Activated CD8-positive, alpha-beta memory T cell treated with anti-CD3 and anti-CD28 coated beads, Interleukin-2, amount 10 ng/mL, durations not matched to agents 7 days and 5 days (primary cell): ENCODE results near the gene UQCRC1. TPM values are rescaled to one million over a fixed set of nuclear protein-coding genes. Genes with fewer than 3 reads are reported as not detected.

ENCODE experiments used
- ATAC-seq: fragments of 150-1000 bp; cut with Tn5 transposase; one replicate; pipeline ENCODE4 v1.10.0; 2021; ENCODE audit warnings: moderate library complexity
- CTCF ChIA-PET: fragments of 350-600 bp; sonication (Branson Sonifier 250); formaldehyde crosslinking; loops from one replicate; lab custom pipeline; 2021; ENCODE audit warnings: antibody characterized with exemption; lab: Charles Lee
- DNase-seq: peaks from one replicate; pipeline ENCODE4 v3.0.0-alpha.2; 2020
- H3K27ac Mint-ChIP-seq: one replicate; pipeline ENCODE4 v1.8.0; 2021; ENCODE audit warnings: mild to moderate bottlenecking, mixed read lengths
- H3K27me3 Mint-ChIP-seq: one replicate; pipeline ENCODE4 v1.8.0; 2021; ENCODE audit warnings: mixed read lengths
- H3K36me3 Mint-ChIP-seq: one replicate; pipeline ENCODE4 v1.8.0; 2021; ENCODE audit warnings: mild to moderate bottlenecking, mixed read lengths
- H3K4me1 Mint-ChIP-seq: one replicate; pipeline ENCODE4 v1.8.0; 2021; ENCODE audit warnings: mixed read lengths
- H3K4me3 Mint-ChIP-seq: one replicate; pipeline ENCODE4 v1.8.0; 2021; ENCODE audit warnings: mild to moderate bottlenecking, moderate library complexity, mixed read lengths
- H3K9me3 Mint-ChIP-seq: one replicate; pipeline ENCODE4 v1.8.0; 2022; ENCODE audit warnings: low read depth, mixed read lengths
- total RNA-seq, 2 experiments: library from RNA; stranded (reverse); gene quantifications; one replicate each; pipeline ENCODE4 v1.2.3, GENCODE V29; 2021

UQCRC1 gene
- total RNA-seq, 2 experiments from 2014 or later = 201 to 220 TPM

DNA sequence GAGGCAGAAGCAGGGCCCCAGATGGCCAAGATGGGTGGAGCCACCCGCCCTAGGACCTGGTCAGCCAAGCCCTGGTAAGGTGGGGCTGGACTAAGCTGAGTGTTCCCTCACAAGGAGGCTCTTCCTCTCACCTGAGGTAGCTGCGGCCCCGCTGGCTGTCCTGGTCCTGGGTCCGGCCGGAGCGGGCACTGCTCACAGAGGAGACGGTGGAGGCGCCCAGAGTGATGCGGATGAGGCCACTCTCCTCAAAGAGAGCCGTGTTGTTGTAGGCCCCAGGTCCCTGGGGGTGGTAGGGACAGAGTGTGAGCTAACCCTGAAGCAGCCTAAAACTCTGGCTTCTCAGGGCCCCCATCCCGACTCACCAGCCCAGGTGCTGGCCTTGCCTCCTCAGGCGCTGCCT, 33.2 kb upstream of the UQCRC1 start:
- no peak overlapping the region for H3K27ac Mint-ChIP-seq
- H3K4me3 Mint-ChIP-seq = no peak overlapping the region
- CTCF ChIA-PET = no interaction called here

GRCh38 chr3:48641396-48641795, 31.9 kb upstream of the UQCRC1 start:
- no peaks in the 10 kb centered on the region for H3K27me3 Mint-ChIP-seq
- H3K4me1 Mint-ChIP-seq = no peaks in the 10 kb centered on the region
- CTCF ChIA-PET = no interaction called here

More for the DNA sequence above, 33.2 kb upstream of the UQCRC1 start:
- Mint-ChIP-seq H3K4me1 (no peaks in the 10 kb centered on the region), H3K36me3 (peaks cover 7% of the 10 kb centered on the region), H3K9me3 (no peaks in the 10 kb centered on the region), H3K27me3 (no peaks in the 10 kb centered on the region)
- no peak for DNase-seq
- no peak for ATAC-seq

DNA sequence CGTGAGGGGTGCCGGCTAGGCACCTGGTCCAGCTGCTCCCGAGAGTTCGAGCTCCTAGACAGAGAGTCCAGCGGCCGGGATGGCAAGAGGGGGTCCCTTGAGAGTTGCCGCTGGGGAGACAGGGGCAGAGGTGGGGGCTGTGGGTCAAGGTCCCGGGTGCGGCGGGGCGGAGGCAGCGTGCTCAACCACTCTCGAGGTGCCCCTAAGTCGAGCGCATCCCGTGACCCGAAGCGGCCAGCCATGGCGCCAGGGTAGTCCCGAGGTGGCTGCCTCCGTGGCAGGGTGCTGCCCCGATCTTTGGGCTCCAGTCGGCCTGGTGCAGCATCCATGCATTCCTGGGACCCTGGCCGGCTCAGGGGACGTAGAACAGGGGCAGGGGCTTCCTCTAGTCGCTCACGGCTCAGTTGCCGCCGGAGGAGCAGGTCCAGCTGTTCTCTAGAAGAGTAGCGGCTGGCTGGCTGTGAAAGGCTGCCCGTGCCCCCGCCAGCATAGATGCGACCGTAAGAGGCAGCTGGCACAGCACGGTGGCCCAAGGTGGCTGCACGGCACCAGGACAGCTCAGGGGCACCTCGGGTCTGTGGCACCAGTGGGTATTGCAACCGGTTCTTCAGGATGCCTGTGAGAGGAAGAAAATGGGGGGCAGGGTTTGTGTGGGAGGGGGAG, 30.6 kb upstream of the UQCRC1 start:
- Mint-ChIP-seq H3K4me3 (no peak overlapping the region), H3K27ac (no peak overlapping the region), H3K27me3 (no peaks in the 10 kb centered on the region), H3K36me3 (peaks cover 7% of the 10 kb centered on the region), H3K4me1 (peaks cover 6% of the 10 kb centered on the region), H3K9me3 (no peaks in the 10 kb centered on the region)
- no peak for ATAC-seq
- CTCF ChIA-PET = no interaction called here
- DNase-seq = no peak

More at GRCh38 chr3:48641396-48641795, 31.9 kb upstream of the UQCRC1 start:
- H3K9me3 Mint-ChIP-seq = no peaks in the 10 kb centered on the region
- no peak for ATAC-seq
- no peak overlapping the region for H3K4me3 Mint-ChIP-seq
- peaks cover 7% of the 10 kb centered on the region for H3K36me3 Mint-ChIP-seq
- no peak overlapping the region for H3K27ac Mint-ChIP-seq
- DNase-seq = no peak

DNA sequence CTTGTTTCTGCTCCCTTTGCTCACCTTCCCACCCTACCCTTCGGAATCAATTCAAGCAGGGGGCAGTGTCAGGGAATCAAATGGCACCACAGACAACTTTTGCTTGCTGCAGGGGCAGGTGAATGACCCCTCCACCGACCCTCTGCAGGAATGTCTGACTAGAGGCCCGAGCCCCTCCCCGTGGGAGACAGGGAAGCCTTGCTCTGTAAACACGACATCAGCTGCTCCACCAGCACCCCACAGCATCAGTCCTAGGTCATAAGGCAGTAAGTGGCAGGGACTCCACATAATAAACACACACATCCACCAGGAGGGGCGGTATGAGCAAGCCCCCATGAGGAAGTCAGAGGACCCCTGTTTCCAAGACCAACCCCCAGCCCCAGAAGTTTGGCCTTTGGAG, 27.9 kb upstream of the UQCRC1 start:
- Mint-ChIP-seq H3K4me3 (no peak overlapping the region), H3K9me3 (no peaks in the 10 kb centered on the region), H3K27me3 (no peaks in the 10 kb centered on the region), H3K36me3 (peaks cover 2% of the 10 kb centered on the region), H3K27ac (peak overlapping the region; percentile 45), H3K4me1 (peaks cover 18% of the 10 kb centered on the region)
- CTCF ChIA-PET = interaction anchor here (4.3 kb wide), 1 partner anchor 79 kb away, joined by 40 read pairs; the partner anchor contains the start of gene PFKFB4
- DNase-seq = no peak
- ATAC-seq = no peak

DNA sequence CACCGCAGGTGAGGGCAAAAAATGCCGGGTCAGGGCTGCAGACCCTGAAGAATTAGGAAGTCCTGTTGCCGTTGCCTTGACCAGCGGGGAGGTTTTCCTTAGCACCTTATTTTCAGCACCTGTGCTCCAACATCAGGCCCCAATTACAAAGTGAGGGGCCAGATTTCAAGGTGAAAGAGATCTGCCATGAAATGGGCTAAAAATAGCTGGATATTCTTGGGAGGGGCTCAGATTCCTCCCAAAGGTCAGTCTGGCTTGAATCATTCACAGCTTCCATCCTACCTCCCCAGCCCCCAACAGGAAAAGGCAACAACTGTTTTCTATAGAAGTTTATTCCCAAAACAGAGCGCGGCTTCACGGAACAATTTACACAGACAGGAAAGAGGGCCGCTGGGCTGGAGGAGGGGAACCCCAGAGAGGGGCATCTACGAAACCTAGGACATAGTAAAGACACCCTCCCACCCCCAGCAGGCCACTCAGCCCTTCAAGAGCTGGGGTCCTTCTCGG, 26.8 kb upstream of the UQCRC1 start:
- Mint-ChIP-seq H3K27me3 (no peaks in the 10 kb centered on the region), H3K36me3 (peaks cover 5% of the 10 kb centered on the region), H3K9me3 (no peaks in the 10 kb centered on the region), H3K4me3 (peak overlapping the region; percentile 85), H3K4me1 (peaks cover 20% of the 10 kb centered on the region), H3K27ac (peak overlapping the region; percentile 88)
- no peak for DNase-seq
- ATAC-seq = no peak
- CTCF ChIA-PET = interaction anchor here (0.8 to 4.3 kb wide), 18 partner anchors 9 to 1033 kb away, joined by 3 to 40 read pairs (median 6); partner anchors contain the start of genes CELSR3, NCKIPSD, PFKFB4 and UQCRC1

DNA sequence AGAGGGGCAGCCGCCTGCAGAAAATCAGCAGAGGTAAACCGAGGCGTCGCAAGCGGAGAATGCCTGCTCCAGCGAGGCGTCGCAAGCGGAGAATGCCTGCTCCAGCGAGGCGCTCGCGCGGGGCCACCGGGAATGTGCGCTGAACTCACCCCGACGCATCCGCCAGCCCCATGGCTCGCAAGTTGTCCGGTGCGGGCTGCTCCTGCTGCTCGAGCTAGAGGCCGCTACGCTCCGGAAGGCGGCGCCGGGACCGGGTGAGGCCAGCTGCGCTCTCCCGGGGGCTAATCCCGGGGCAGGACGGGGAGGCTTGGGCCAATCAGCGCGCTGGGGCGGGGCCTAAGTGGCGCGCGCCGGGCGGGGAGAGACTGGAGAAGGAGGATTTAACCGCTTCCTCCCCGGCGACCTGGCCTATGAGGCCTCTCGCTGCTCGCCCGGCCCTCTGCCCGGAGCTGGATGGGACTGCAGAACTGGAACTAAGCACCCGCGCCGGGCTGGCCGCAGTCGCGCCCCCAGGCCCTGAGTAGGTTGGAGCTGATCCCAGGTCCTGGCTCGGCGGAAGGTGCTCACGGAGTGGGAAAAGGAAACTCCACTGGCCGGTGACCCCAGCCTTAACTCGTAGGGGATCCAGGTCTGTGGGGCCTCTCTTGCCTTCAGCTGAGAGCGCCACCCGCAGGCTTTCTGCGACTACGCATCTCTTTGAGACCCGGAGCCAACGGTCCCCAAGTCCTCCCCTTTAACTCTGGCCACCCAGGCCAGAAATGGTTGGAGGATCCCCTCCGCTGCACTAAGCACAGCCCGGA, 26.0 kb upstream of the UQCRC1 start, which contains the start of gene SLC26A6:
Gene SLC26A6 (minus strand): TSS at position 240 of the 800 bp plus-strand sequence. CDS start 68 bp downstream, at position 172.
- CTCF ChIA-PET = interaction anchor here (0.7 to 4.3 kb wide), 23 partner anchors 8 to 1034 kb away, joined by 3 to 40 read pairs (median 4); partner anchors contain the start of genes CELSR3, NCKIPSD, PFKFB4 and UQCRC1
- no peaks in the 10 kb centered on the region for H3K9me3 Mint-ChIP-seq
- ATAC-seq (peak; percentile 96), DNase-seq (peak; percentile 96)
- H3K36me3 Mint-ChIP-seq = peaks cover 5% of the 10 kb centered on the region
- peak within 1 kb of the TSS; percentile 85 for H3K4me3 Mint-ChIP-seq
- no peaks in the 10 kb centered on the region for H3K27me3 Mint-ChIP-seq
- peaks cover 20% of the 10 kb centered on the region for H3K4me1 Mint-ChIP-seq
- peak within 1 kb of the TSS; percentile 88 for H3K27ac Mint-ChIP-seq

DNA sequence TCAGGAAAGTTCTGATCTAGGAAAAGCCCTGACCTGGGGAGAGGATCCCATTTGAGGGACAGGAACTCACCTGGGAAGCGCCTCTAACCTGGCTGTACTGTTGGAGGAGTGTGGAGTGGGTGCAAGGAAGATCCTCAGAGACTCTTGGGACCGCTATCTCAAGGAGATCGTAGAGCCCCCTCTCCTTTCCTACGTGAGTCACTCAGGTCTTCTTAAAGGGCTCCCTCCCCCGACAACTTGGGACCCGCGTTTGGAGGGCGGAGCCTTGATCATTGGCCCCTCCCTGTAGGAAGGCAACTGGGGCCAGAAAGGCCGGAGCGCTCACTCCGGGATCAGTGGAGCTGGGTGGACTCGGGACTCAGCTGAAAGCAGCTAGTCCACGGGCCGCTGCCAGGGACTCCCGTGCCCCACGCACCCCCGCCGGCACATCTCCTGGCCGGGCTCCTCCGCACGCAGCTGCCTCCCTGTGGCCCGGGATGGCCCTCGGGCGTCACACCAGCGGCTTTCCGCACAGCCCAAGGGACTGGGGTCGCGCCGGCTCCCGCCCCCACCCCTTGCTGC, 25.3 kb upstream of the UQCRC1 start:
- Mint-ChIP-seq H3K9me3 (no peaks in the 10 kb centered on the region), H3K4me3 (peak overlapping the region; percentile 85), H3K4me1 (peaks cover 20% of the 10 kb centered on the region), H3K27ac (no peak overlapping the region), H3K36me3 (peaks cover 9% of the 10 kb centered on the region), H3K27me3 (no peaks in the 10 kb centered on the region)
- CTCF ChIA-PET = interaction anchor here (0.7 to 4.3 kb wide), 18 partner anchors 11 to 234 kb away, joined by 3 to 40 read pairs (median 6); partner anchors contain the start of genes CELSR3, NCKIPSD, PFKFB4 and TMEM89
- ATAC-seq (peak; percentile 29), DNase-seq (peak; percentile 72)

DNA sequence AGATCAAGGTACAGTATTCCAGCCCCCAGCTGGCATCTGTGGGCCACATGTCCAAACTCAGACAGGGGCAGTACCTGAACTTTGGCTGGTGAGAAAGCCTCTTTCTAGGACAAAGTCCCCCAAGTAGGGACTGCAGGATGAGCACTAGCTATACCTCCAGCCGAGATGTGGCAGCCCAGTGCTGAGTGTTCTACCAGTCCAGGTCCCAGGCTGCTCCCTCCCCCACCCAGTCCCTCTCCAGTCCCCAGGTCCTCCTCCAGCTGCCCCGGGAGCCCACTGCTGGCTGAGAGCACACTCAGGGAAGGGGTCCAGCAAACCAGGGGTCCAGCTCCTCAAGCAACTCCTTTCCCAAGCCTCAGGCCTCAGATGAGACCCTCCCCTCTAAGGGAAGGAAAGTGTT, 24.3 kb upstream of the UQCRC1 start:
- CTCF ChIA-PET = interaction anchor here (0.7 to 4.3 kb wide), 11 partner anchors 10 to 233 kb away, joined by 3 to 40 read pairs (median 11); partner anchors contain the start of genes CELSR3, PFKFB4, TMEM89 and UQCRC1
- H3K4me3 Mint-ChIP-seq = no peak overlapping the region

GRCh38 chr3:48633256-48633655, 23.8 kb upstream of the UQCRC1 start:
- CTCF ChIA-PET = interaction anchor here (0.8 to 4.3 kb wide), 6 partner anchors 9 to 233 kb away, joined by 3 to 40 read pairs (median 20); partner anchors contain the start of genes CELSR3, PFKFB4 and UQCRC1
- ATAC-seq (no peak), DNase-seq (no peak)
- H3K4me3 Mint-ChIP-seq = no peak overlapping the region
- no peaks in the 10 kb centered on the region for H3K9me3 Mint-ChIP-seq
- H3K27me3 Mint-ChIP-seq = no peaks in the 10 kb centered on the region
- no peak overlapping the region for H3K27ac Mint-ChIP-seq
- H3K36me3 Mint-ChIP-seq = peaks cover 7% of the 10 kb centered on the region
- peaks cover 20% of the 10 kb centered on the region for H3K4me1 Mint-ChIP-seq

More for the DNA sequence above, 24.3 kb upstream of the UQCRC1 start:
- no peaks in the 10 kb centered on the region for H3K9me3 Mint-ChIP-seq
- DNase-seq (no peak), ATAC-seq (no peak)
- no peak overlapping the region for H3K27ac Mint-ChIP-seq
- no peaks in the 10 kb centered on the region for H3K27me3 Mint-ChIP-seq
- H3K36me3 Mint-ChIP-seq = peaks cover 7% of the 10 kb centered on the region
- peaks cover 20% of the 10 kb centered on the region for H3K4me1 Mint-ChIP-seq

DNA sequence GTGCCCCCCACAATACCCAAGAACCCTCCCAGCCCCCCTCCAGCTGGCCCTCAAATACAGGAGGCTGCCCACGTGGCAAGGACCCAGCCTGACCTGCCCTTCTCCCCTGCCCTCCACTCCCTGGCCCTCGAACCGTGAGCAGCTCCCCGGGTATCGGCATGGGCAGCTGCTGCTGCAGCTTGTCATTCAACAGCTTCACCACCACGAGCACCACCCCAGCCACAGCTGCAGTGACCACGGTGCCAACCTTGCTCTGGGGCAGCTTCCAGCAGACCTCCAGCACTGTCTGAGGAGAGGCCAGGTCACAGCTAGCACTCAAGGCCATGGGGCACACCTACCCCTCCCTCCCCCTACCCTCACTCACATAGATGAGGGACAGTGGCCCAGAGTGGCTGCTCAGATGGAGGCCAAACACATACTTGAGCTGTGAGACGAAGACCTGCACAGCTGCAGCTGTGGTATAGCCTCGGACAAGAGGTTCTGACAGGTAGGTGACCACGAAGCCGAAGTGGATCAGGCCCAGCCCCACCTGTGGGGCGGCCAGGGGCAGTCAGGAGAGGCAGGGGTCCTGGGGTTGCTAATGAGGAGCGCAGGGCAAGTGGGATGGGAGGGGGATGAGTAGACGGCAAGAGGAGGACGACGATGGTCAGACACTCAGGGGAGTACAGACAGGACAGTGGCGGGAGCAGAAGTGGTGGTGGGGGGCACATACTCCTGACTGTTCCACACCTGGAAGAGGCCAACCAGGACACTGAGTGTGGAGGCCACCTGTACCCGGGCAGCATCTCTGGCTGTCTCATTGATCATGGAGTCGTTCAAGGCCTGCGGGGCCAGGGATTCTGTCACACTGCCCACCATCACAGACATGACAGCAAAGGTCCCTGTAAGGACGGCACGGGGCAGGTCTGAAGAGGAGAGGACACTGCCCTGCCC, 22.3 kb upstream of the UQCRC1 start:
- H3K36me3 Mint-ChIP-seq = peaks cover 12% of the 10 kb centered on the region
- no peaks in the 10 kb centered on the region for H3K27me3 Mint-ChIP-seq
- H3K4me3 Mint-ChIP-seq = no peak overlapping the region
- peaks cover 20% of the 10 kb centered on the region for H3K4me1 Mint-ChIP-seq
- ATAC-seq (no peak), DNase-seq (no peak)
- no peaks in the 10 kb centered on the region for H3K9me3 Mint-ChIP-seq
- CTCF ChIA-PET = no interaction called here
- H3K27ac Mint-ChIP-seq = no peak overlapping the region

GRCh38 chr3:48630833-48631232, 21.4 kb upstream of the UQCRC1 start:
- no peaks in the 10 kb centered on the region for H3K27me3 Mint-ChIP-seq
- DNase-seq = no peak
- H3K36me3 Mint-ChIP-seq = peaks cover 14% of the 10 kb centered on the region
- CTCF ChIA-PET = no interaction called here
- no peaks in the 10 kb centered on the region for H3K9me3 Mint-ChIP-seq
- ATAC-seq = no peak
- H3K27ac Mint-ChIP-seq = no peak overlapping the region
- H3K4me3 Mint-ChIP-seq = no peak overlapping the region
- peaks cover 14% of the 10 kb centered on the region for H3K4me1 Mint-ChIP-seq

- no peak overlapping the region for H3K4me3 Mint-ChIP-seq
- no peaks in the 10 kb centered on the region for H3K27me3 Mint-ChIP-seq
- H3K27ac Mint-ChIP-seq = no peak overlapping the region
- no peak for DNase-seq
- H3K9me3 Mint-ChIP-seq = no peaks in the 10 kb centered on the region
- H3K4me1 Mint-ChIP-seq = peaks cover 14% of the 10 kb centered on the region
- no peak for ATAC-seq
- CTCF ChIA-PET = no interaction called here
- peaks cover 14% of the 10 kb centered on the region for H3K36me3 Mint-ChIP-seq
Measured at GRCh38 chr3:48630407-48630806, 21.0 kb upstream of the UQCRC1 start.
